Loucy (cell line): ENCODE data around the gene TYRO3.

Source experiments
- H2AFZ ChIP-seq: fragments of 200-600 bp; sonication (generic); 2 replicates; pipeline ENCODE4 v1.6.0; 2016; ENCODE audit warnings: antibody characterized with exemption, mild to moderate bottlenecking, low read length, moderate library complexity
- H3F3A ChIP-seq: fragments of 200-600 bp; 2 replicates; pipeline ENCODE4 v1.6.0; 2016; ENCODE audit warnings: antibody characterized with exemption, low read depth, mild to moderate bottlenecking
- H3K27me3 ChIP-seq: fragments of 200-600 bp; sonication (generic); 2 replicates; pipeline ENCODE4 v1.6.1; 2014; ENCODE audit warnings: low read length, mild to moderate bottlenecking; ENCODE audit not compliant: insufficient read depth, poor library complexity, severe bottlenecking
- H3K36me3 ChIP-seq: fragments of 200-600 bp; sonication (generic); 2 replicates; pipeline ENCODE4 v1.6.1; 2016; ENCODE audit warnings: low read length; ENCODE audit not compliant: insufficient read depth
- H3K4me1 ChIP-seq: fragments of 200-600 bp; sonication (generic); 2 replicates; pipeline ENCODE4 v1.5.1; 2014; ENCODE audit warnings: low read length, mild to moderate bottlenecking; ENCODE audit not compliant: insufficient read depth, poor library complexity, severe bottlenecking
- H3K4me2 ChIP-seq: fragments of 200-600 bp; sonication (generic); 2 replicates; pipeline ENCODE4 v1.6.0; 2014; ENCODE audit warnings: antibody characterized with exemption, low read length, low read depth, mild to moderate bottlenecking; ENCODE audit not compliant: poor library complexity, severe bottlenecking
- H3K4me3 ChIP-seq: fragments of 200-600 bp; sonication (generic); 2 replicates; pipeline ENCODE4 v1.5.1; 2014; ENCODE audit warnings: low read length, mild to moderate bottlenecking, mixed read lengths; ENCODE audit not compliant: poor library complexity, severe bottlenecking
- H3K79me2 ChIP-seq: fragments of 200-600 bp; sonication (generic); 2 replicates; pipeline ENCODE4 v1.6.1; 2014; ENCODE audit warnings: low read length; ENCODE audit not compliant: insufficient read depth
- H3K9ac ChIP-seq: fragments of 200-600 bp; sonication (generic); 2 replicates; pipeline ENCODE4 v1.6.0; 2014; ENCODE audit warnings: mild to moderate bottlenecking, low read depth, low read length, moderate library complexity; ENCODE audit not compliant: poor library complexity, severe bottlenecking
- H3K9me2 ChIP-seq: fragments of 200-600 bp; sonication (generic); replicated peaks from 2 replicates; pipeline ENCODE4 v1.6.1; 2016; ENCODE audit warnings: low read depth, low read length, mixed read lengths
- H3K9me3 ChIP-seq: fragments of 200-600 bp; sonication (generic); 2 replicates; pipeline ENCODE4 v1.6.1; 2014; ENCODE audit warnings: mild to moderate bottlenecking, antibody characterized with exemption, low read length, low read depth; ENCODE audit not compliant: insufficient read depth
- H4K20me1 ChIP-seq: fragments of 200-600 bp; sonication (generic); 2 replicates; pipeline ENCODE4 v1.6.0; 2014; ENCODE audit warnings: antibody characterized with exemption, low read length, mild to moderate bottlenecking; ENCODE audit not compliant: insufficient read depth, poor library complexity, severe bottlenecking
- CTCF ChIP-seq: fragments of 200-600 bp; sonication (generic); conservative IDR thresholded peaks from 2 replicates; pipeline ENCODE4 v1.5.1; 2014; ENCODE audit warnings: mild to moderate bottlenecking, antibody characterized with exemption, low read length
- EZH2phosphoT487 ChIP-seq: fragments of 200-600 bp; IDR thresholded peaks from 2 replicates; pipeline ENCODE4 v1.6.1; 2018; ENCODE audit warnings: antibody characterized with exemption, mild to moderate bottlenecking, moderate library complexity, borderline replicate concordance

TYRO3 gene

GRCh38 chr15:41558400-41559238, at the start of gene TYRO3:
Gene TYRO3 (plus strand): TSS chr15:41559212. CDS start chr15:41559258, 46 bp downstream.
- peaks cover 5% of the 10 kb centered on the region; the same call in 1 of the 2 replicates for H3F3A ChIP-seq
- no peaks in the 10 kb centered on the region for H3K9me3 ChIP-seq
- H2AFZ ChIP-seq: peak within 1 kb of the TSS; percentile 80
- TF ChIP-seq EZH2phosphoT487: no peak
- no peak for TF ChIP-seq CTCF
- H3K4me2 ChIP-seq: peak within 1 kb of the TSS; percentile 94
- H4K20me1 ChIP-seq: no peaks in the 10 kb centered on the region
- H3K4me3 ChIP-seq: peak within 1 kb of the TSS; percentile 77
- H3K36me3 ChIP-seq: no peaks in the 10 kb centered on the region
- H3K79me2 ChIP-seq: no peaks in the 10 kb centered on the region
- peak within 1 kb of the TSS; percentile 63 for H3K9ac ChIP-seq
- H3K4me1 ChIP-seq: peaks cover 44% of the 10 kb centered on the region
- H3K9me2 ChIP-seq: no peaks in the 10 kb centered on the region
- H3K27me3 ChIP-seq: no peaks in the 10 kb centered on the region

GRCh38 chr15:41510728-41511127, 48.3 kb upstream of the TYRO3 start:
- Histone ChIP-seq H3K36me3 (no peaks in the 10 kb centered on the region), H3K9me2 (no peaks in the 10 kb centered on the region), H3K4me1 (peaks cover 6% of the 10 kb centered on the region), H3K9ac (no peak overlapping the region), H3F3A (no peaks in the 10 kb centered on the region), H4K20me1 (no peaks in the 10 kb centered on the region), H3K4me2 (no peak overlapping the region), H3K79me2 (no peaks in the 10 kb centered on the region; the same call in 1 of the 2 replicates), H3K4me3 (no peak overlapping the region), H3K27me3 (no peaks in the 10 kb centered on the region), H2AFZ (no peak overlapping the region), H3K9me3 (no peaks in the 10 kb centered on the region)
- TF ChIP-seq CTCF: no peak
- no peak for TF ChIP-seq EZH2phosphoT487

- H3K9ac ChIP-seq: no peak overlapping the region
- H4K20me1 ChIP-seq: no peaks in the 10 kb centered on the region
- H3K4me1 ChIP-seq: peaks cover 6% of the 10 kb centered on the region
- H3K9me3 ChIP-seq: no peaks in the 10 kb centered on the region
- no peak overlapping the region for H3K4me2 ChIP-seq
- H3K27me3 ChIP-seq: no peaks in the 10 kb centered on the region
- no peaks in the 10 kb centered on the region for H3K36me3 ChIP-seq
- no peak for TF ChIP-seq CTCF
- TF ChIP-seq EZH2phosphoT487: no peak
- no peak overlapping the region for H3K4me3 ChIP-seq
- no peaks in the 10 kb centered on the region; the same call in 1 of the 2 replicates for H3K79me2 ChIP-seq
- H2AFZ ChIP-seq: no peak overlapping the region
- H3F3A ChIP-seq: no peaks in the 10 kb centered on the region
- no peaks in the 10 kb centered on the region for H3K9me2 ChIP-seq
Observed at GRCh38 chr15:41511331-41511898, 47.6 kb upstream of the TYRO3 start.
